Heart left ventricle (tissue), 13 donors: Measurements from ENCODE around the gene SRPK2.
"Not testable (repeated sequence)": the region's sequence is repeated elsewhere in the genome, so short reads cannot be mapped to it uniquely, and the experiment has no call there.

Experiments used
- CTCF ChIP-seq, 12 donors: fragments of 200-600 bp; sonication (generic) in 4 of 12; IDR thresholded peaks; one replicate each; pipeline versions ENCODE4 v1.5.0 to v1.8.0; 2018 to 2022; ENCODE audit warnings: antibody characterized with exemption in 12 of 12, mild to moderate bottlenecking in 5 of 12
- POLR2A ChIP-seq, 2 donors: fragments of 450-650 bp; IDR thresholded peaks; one replicate each; pipeline ENCODE4 v1.6.1; 2017; ENCODE audit warnings: antibody characterized with exemption in 2 of 2, mild to moderate bottlenecking in 2 of 2, moderate library complexity in 2 of 2
- donor health status: ischemic (EF 13 %, LVEDD 7.1; RV severe dilation, severe dysfunction).
- donor health status: DM: no; HTN: yes; CAD: no.
- donor health status: DM: no; HTN: no; CAD: no.
- donor health status: ischemic (EF 25% LVEDD 6.9; RV normal size, moderate dysfunction).
- donor health status: ischemic (EF 25% LVEDD 5.7; RV mildly dilated, moderate dysfunction).
- donor health status: ischemic (EF 35%, LVEDD 5.7; RV mildly dilated, moderate dysfunction).
- donor health status: nonischemic (EF 11% LVEDD 7.7; RV severe dilation, severe dysfunction).
- donor health status: DM: yes; HTN: yes; CAD: no.
- donor health status: PGD.
- donor health status: ischemic (EF 29% LVEDD 5.4; RV normal size, mild dysfunction).
- donor health status: nonischemic (EF 23%, LVEDD 6.1; RV moderate dilation, normal function).

- not testable (repeated sequence) for TF ChIP-seq CTCF, POLR2A (IDR thresholded peaks at IDR 0.05)
Measured at GRCh38 chr7:105363657-105364056, 25.1 kb downstream of the SRPK2 start.
